ENCODE measurements around the gene AFF4. TPM values are rescaled to one million over a fixed set of nuclear protein-coding genes. Genes with fewer than 3 reads are reported as not detected.

AFF4 gene
- total and polyA plus RNA-seq, 9 of the 15 experiments (the other 6 are each of a cell fraction or from before 2014, with no cell fraction given), result 1.7 to 25.8 (median 17.9) TPM

- TF ChIP-seq E2F6 (IDR thresholded peaks at IDR 0.05; ENCODE audit: borderline replicate concordance in 1 of 2, extremely low read depth in 1 of 2, insufficient read depth in 1 of 2, insufficient read length in 1 of 2, low read depth in 1 of 2, low read length in 1 of 2, poor library complexity in 1 of 2, severe bottlenecking in 1 of 2), result peak; percentile 76 to 88
- no peak for TF ChIP-seq HLTF (IDR thresholded peaks at IDR 0.05)
- no peak for TF ChIP-seq ATF2 (CRISPR knock-in tag; IDR thresholded peaks at IDR 0.05)
- TF ChIP-seq ZNF717 (CRISPR knock-in tag; IDR thresholded peaks at IDR 0.05), result no peak
- no peak for TF ChIP-seq ZSCAN32 (CRISPR knock-in tag; IDR thresholded peaks at IDR 0.05)
- no peak for TF ChIP-seq PRMT5 (CRISPR knock-in tag; IDR thresholded peaks at IDR 0.05)
- TF ChIP-seq ATF1 (CRISPR knock-in tag; IDR thresholded peaks at IDR 0.05), result no peak
- TF ChIP-seq ATF1 (tag; IDR thresholded peaks at IDR 0.05), result no peak
- 0 out of 2 replicates have a peak, but pooled peaks have one; percentile 54 for TF ChIP-seq MEF2D (tag; conservative IDR thresholded peaks at IDR 0.05; ENCODE audit: low read depth)
- no peak for TF ChIP-seq EGR1 (conservative IDR thresholded peaks at IDR 0.05)
- TF ChIP-seq SAFB (IDR thresholded peaks at IDR 0.05; ENCODE audit: borderline replicate concordance, low read depth, low read length), result no peak
- 0 out of 2 replicates have a peak, but pooled peaks have one; percentile 29 for TF ChIP-seq SMARCE1 (IDR thresholded peaks at IDR 0.05)
- TF ChIP-seq GMEB1 (CRISPR knock-in tag; IDR thresholded peaks at IDR 0.05), result no peak
- peak; percentile 13 for TF ChIP-seq DACH1 (IDR thresholded peaks at IDR 0.05; ENCODE audit: partially characterized antibody)
- no peak for TF ChIP-seq ZHX1 (conservative IDR thresholded peaks at IDR 0.05; ENCODE audit: low read length)
- TF ChIP-seq ZNF398 (CRISPR knock-in tag; IDR thresholded peaks at IDR 0.05), result no peak
- no peak for TF ChIP-seq NCOA4 (IDR thresholded peaks at IDR 0.05; ENCODE audit: partially characterized antibody)
- TF ChIP-seq SIRT6 (IDR thresholded peaks at IDR 0.05; ENCODE audit: low read depth, low read length), result no peak
- 0 out of 2 replicates have a peak, but pooled peaks have one; percentile 65 for TF ChIP-seq PHB (CRISPR knock-in tag; IDR thresholded peaks at IDR 0.05)
- no peak for TF ChIP-seq SRSF3 (IDR thresholded peaks at IDR 0.05; ENCODE audit: insufficient read depth, low read length)
- no peak for TF ChIP-seq ADNP (tag; IDR thresholded peaks at IDR 0.05)
These were observed 97.6 kb downstream of the AFF4 start (continued) for GRCh38 chr5:132865668-132866341.

Measured in K562 (cell line).